Measurements from ENCODE around the gene NPC1. TPM values are rescaled to one million over a fixed set of nuclear protein-coding genes. Genes with fewer than 3 reads are reported as not detected.

Gene NPC1
- polyA plus RNA-seq, 1 donor (not counting 4 experiments of a cell fraction or from before 2014, with no cell fraction given), result 49.9 TPM

DNA sequence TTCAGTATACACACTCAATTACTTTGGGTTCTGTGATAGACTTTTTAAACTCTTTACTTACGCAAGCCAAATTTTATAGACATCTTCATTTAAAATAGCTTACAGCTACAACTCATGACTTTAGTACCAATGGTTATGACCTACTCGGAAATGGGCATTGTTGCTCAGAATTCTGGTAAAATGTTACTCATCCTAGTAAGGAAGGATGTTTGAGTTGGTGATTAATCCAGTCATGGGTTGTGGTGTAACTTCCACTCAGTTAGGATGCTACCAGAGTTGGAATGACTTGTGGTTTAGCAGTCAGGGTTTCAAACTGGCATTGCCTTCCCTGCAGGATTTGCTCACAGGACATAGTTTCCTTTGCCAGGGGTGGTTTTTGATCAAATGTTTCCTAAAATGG lies 7.4 kb upstream of the NPC1 start:
- TF ChIP-seq, protein P1, sequence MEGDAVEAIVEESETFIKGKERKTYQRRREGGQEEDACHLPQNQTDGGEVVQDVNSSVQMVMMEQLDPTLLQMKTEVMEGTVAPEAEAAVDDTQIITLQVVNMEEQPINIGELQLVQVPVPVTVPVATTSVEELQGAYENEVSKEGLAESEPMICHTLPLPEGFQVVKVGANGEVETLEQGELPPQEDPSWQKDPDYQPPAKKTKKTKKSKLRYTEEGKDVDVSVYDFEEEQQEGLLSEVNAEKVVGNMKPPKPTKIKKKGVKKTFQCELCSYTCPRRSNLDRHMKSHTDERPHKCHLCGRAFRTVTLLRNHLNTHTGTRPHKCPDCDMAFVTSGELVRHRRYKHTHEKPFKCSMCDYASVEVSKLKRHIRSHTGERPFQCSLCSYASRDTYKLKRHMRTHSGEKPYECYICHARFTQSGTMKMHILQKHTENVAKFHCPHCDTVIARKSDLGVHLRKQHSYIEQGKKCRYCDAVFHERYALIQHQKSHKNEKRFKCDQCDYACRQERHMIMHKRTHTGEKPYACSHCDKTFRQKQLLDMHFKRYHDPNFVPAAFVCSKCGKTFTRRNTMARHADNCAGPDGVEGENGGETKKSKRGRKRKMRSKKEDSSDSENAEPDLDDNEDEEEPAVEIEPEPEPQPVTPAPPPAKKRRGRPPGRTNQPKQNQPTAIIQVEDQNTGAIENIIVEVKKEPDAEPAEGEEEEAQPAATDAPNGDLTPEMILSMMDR (optimal IDR thresholded peaks at IDR 0.05 in 1 of 3, IDR thresholded peaks at IDR 0.05 in 1 of 3, conservative IDR thresholded peaks at IDR 0.05 in 1 of 3; ENCODE audit: extremely low read depth in 1 of 3, insufficient read depth in 2 of 3, low read length in 3 of 3), result no peak
- TF ChIP-seq EZH2 (IDR thresholded peaks at IDR 0.05; ENCODE audit: low read length), result no peak
- peak; percentile 92 for FAIRE-seq
- H3K4me3 ChIP-seq (ENCODE audit: control insufficient read depth in 2 of 3, extremely low read depth in 1 of 3, insufficient read depth in 2 of 3, low read depth in 1 of 3, low read length in 3 of 3), result no peak overlapping the region
- no peak overlapping the region for H3K9ac ChIP-seq (ENCODE audit: control insufficient read depth, extremely low read depth, insufficient read depth, low read length)
- no peak overlapping the region for H2AFZ ChIP-seq (ENCODE audit: control insufficient read depth, low read length)
- dilution Hi-C loops (cut with MboI; ENCODE audit: extremely low pct_ligation_motif_present, low sequenced_read_pairs), result no loop called here
- DNase-seq (ENCODE audit: low read depth, low spot score), result peak; percentile 65
- no peaks in the 10 kb centered on the region for H4K20me1 ChIP-seq (ENCODE audit: control insufficient read depth, extremely low read depth, insufficient read depth, low read length)
- H3K4me2 ChIP-seq (ENCODE audit: control insufficient read depth, extremely low read depth, insufficient read depth, low read depth, low read length), result no peak overlapping the region
- no peaks in the 10 kb centered on the region for H3K36me3 ChIP-seq (ENCODE audit: control insufficient read depth in 2 of 2, extremely low read depth in 1 of 2, insufficient read depth in 2 of 2, low read length in 2 of 2)
- H3K4me1 ChIP-seq (ENCODE audit: control insufficient read depth, extremely low read depth, insufficient read depth, low read length), result peaks cover 25% of the 10 kb centered on the region
- H3K79me2 ChIP-seq (ENCODE audit: control insufficient read depth, insufficient read depth, low read length), result no peaks in the 10 kb centered on the region
- peak overlapping the region; percentile 37 for H3K27ac ChIP-seq (ENCODE audit: control insufficient read depth, insufficient read depth, low read length)
- no peaks in the 10 kb centered on the region for H3K9me3 ChIP-seq (ENCODE audit: control insufficient read depth, low read depth, low read length)
- H3K9me1 ChIP-seq (ENCODE audit: control insufficient read depth, extremely low read depth, insufficient read depth, low read length), result no peaks in the 10 kb centered on the region
- no peaks in the 10 kb centered on the region for H3K27me3 ChIP-seq (ENCODE audit: control insufficient read depth, extremely low read depth, insufficient read depth, low read length)

DNA sequence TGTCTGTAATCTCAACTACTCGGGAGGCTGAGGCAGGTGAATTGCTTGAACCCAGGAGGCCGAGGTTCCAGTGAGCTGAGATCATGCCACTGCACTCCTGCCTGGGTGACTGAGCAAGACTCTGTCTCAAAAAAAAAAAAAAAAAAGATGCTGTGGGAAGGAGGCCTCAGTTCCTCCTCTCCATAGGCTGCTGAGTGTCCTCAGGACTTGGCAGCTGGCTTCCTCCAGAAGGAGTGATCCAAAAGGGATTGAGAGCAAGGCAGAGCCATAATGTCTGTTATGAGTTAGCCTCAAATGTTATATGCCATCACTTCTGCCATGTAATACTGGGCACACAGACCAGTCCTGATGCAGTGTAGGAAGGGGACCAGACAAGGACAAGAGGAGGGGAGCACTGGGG lies 6.6 kb upstream of the NPC1 start:
- TF ChIP-seq, protein P1 (optimal IDR thresholded peaks at IDR 0.05 in 1 of 3, IDR thresholded peaks at IDR 0.05 in 1 of 3, conservative IDR thresholded peaks at IDR 0.05 in 1 of 3; ENCODE audit: extremely low read depth in 1 of 3, insufficient read depth in 2 of 3, low read length in 3 of 3), result no peak
- TF ChIP-seq EZH2 (IDR thresholded peaks at IDR 0.05; ENCODE audit: low read length), result no peak
- dilution Hi-C loops (cut with MboI; ENCODE audit: extremely low pct_ligation_motif_present, low sequenced_read_pairs), result no loop called here
- no peaks in the 10 kb centered on the region for H3K27me3 ChIP-seq (ENCODE audit: control insufficient read depth, extremely low read depth, insufficient read depth, low read length)
- no peaks in the 10 kb centered on the region for H3K79me2 ChIP-seq (ENCODE audit: control insufficient read depth, insufficient read depth, low read length)
- H3K9me3 ChIP-seq (ENCODE audit: control insufficient read depth, low read depth, low read length), result no peaks in the 10 kb centered on the region
- H3K9me1 ChIP-seq (ENCODE audit: control insufficient read depth, extremely low read depth, insufficient read depth, low read length), result no peaks in the 10 kb centered on the region
- peaks cover 26% of the 10 kb centered on the region for H3K4me1 ChIP-seq (ENCODE audit: control insufficient read depth, extremely low read depth, insufficient read depth, low read length)
- no peak overlapping the region for H3K9ac ChIP-seq (ENCODE audit: control insufficient read depth, extremely low read depth, insufficient read depth, low read length)
- no peaks in the 10 kb centered on the region for H4K20me1 ChIP-seq (ENCODE audit: control insufficient read depth, extremely low read depth, insufficient read depth, low read length)
- H3K27ac ChIP-seq (ENCODE audit: control insufficient read depth, insufficient read depth, low read length), result peak overlapping the region; percentile 16
- no peak for DNase-seq (ENCODE audit: low read depth, low spot score)
- peak; percentile 5 for FAIRE-seq
- H3K4me3 ChIP-seq (ENCODE audit: control insufficient read depth in 2 of 3, extremely low read depth in 1 of 3, insufficient read depth in 2 of 3, low read depth in 1 of 3, low read length in 3 of 3), result no peak overlapping the region
- no peaks in the 10 kb centered on the region for H3K36me3 ChIP-seq (ENCODE audit: control insufficient read depth in 2 of 2, extremely low read depth in 1 of 2, insufficient read depth in 2 of 2, low read length in 2 of 2)
- H2AFZ ChIP-seq (ENCODE audit: control insufficient read depth, low read length), result no peak overlapping the region
- H3K4me2 ChIP-seq (ENCODE audit: control insufficient read depth, extremely low read depth, insufficient read depth, low read depth, low read length), result no peak overlapping the region
